RWPE2 (cell line): Measurements from ENCODE around the gene MICA.
"Not testable (repeated sequence)": the region's sequence is repeated elsewhere in the genome, so short reads cannot be mapped to it uniquely, and the experiment has no call there.

Experiments
- ATAC-seq: fragments of 200-7000 bp; cut with Tn5 transposase; 3 replicates; pipeline ENCODE4 v1.9.1; 2021; ENCODE audit warnings: low read depth
- DNase-seq: peaks from one replicate; pipeline ENCODE4 v3.0.0-alpha.2; 2020; ENCODE audit warnings: low spot score
- H3K27ac ChIP-seq: fragments of 450-650 bp; 2 replicates; pipeline ENCODE4 v1.5.1; 2017; ENCODE audit warnings: mild to moderate bottlenecking; ENCODE audit not compliant: poor library complexity, severe bottlenecking
- H3K27me3 ChIP-seq: fragments of 250-450 bp; sonication (Bioruptor Pico); 2 replicates; pipeline ENCODE4 v1.5.1; 2021; ENCODE audit warnings: mild to moderate bottlenecking, moderate library complexity; ENCODE audit not compliant: insufficient read depth, poor library complexity, severe bottlenecking
- H3K36me3 ChIP-seq: fragments of 250-450 bp; sonication (Bioruptor Pico); 2 replicates; pipeline ENCODE4 v1.5.1; 2020; ENCODE audit warnings: low read depth, mild to moderate bottlenecking, moderate library complexity
- H3K4me1 ChIP-seq: fragments of 250-450 bp; sonication (Bioruptor Pico); 2 replicates; pipeline ENCODE4 v1.5.1; 2021; ENCODE audit warnings: mild to moderate bottlenecking, moderate library complexity; ENCODE audit not compliant: insufficient read depth, poor library complexity, severe bottlenecking
- H3K4me3 ChIP-seq: fragments of 250-450 bp; sonication (Bioruptor Pico); 2 replicates; pipeline ENCODE4 v1.5.1; 2021; ENCODE audit warnings: mild to moderate bottlenecking, moderate library complexity; ENCODE audit not compliant: severe bottlenecking
- H3K9me3 ChIP-seq: fragments of 250-450 bp; sonication (Bioruptor Pico); 2 replicates; pipeline ENCODE4 v1.5.1; 2021; ENCODE audit warnings: mild to moderate bottlenecking, moderate library complexity; ENCODE audit not compliant: severe bottlenecking
- TF ChIP-seq, protein P1 (sequence below): fragments of 450-650 bp; IDR thresholded peaks from one replicate; pipeline ENCODE4 v1.5.1; 2017; ENCODE audit warnings: mild to moderate bottlenecking, moderate library complexity; ENCODE audit not compliant: poor library complexity, severe bottlenecking

The MICA gene

GRCh38 chr6:31393932-31394331 lies 9.5 kb upstream of the MICA start:
- no peaks in the 10 kb centered on the region for H3K36me3 ChIP-seq
- TF ChIP-seq, protein P1, sequence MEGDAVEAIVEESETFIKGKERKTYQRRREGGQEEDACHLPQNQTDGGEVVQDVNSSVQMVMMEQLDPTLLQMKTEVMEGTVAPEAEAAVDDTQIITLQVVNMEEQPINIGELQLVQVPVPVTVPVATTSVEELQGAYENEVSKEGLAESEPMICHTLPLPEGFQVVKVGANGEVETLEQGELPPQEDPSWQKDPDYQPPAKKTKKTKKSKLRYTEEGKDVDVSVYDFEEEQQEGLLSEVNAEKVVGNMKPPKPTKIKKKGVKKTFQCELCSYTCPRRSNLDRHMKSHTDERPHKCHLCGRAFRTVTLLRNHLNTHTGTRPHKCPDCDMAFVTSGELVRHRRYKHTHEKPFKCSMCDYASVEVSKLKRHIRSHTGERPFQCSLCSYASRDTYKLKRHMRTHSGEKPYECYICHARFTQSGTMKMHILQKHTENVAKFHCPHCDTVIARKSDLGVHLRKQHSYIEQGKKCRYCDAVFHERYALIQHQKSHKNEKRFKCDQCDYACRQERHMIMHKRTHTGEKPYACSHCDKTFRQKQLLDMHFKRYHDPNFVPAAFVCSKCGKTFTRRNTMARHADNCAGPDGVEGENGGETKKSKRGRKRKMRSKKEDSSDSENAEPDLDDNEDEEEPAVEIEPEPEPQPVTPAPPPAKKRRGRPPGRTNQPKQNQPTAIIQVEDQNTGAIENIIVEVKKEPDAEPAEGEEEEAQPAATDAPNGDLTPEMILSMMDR: no peak
- DNase-seq: no peak
- no peak overlapping the region for H3K4me3 ChIP-seq
- H3K27ac ChIP-seq: no peak overlapping the region
- H3K9me3 ChIP-seq: no peaks in the 10 kb centered on the region
- no peak for ATAC-seq
- H3K27me3 ChIP-seq: no peaks in the 10 kb centered on the region
- peaks cover 15% of the 10 kb centered on the region for H3K4me1 ChIP-seq

GRCh38 chr6:31394381-31394780 lies 9.0 kb upstream of the MICA start:
- Histone ChIP-seq H3K27me3 (no peaks in the 10 kb centered on the region), H3K36me3 (no peaks in the 10 kb centered on the region), H3K4me3 (no peak overlapping the region), H3K27ac (no peak overlapping the region), H3K4me1 (peaks cover 15% of the 10 kb centered on the region), H3K9me3 (no peaks in the 10 kb centered on the region)
- DNase-seq (no peak), ATAC-seq (no peak)
- TF ChIP-seq, protein P1: no peak

- H3K27me3 ChIP-seq: no peaks in the 10 kb centered on the region
- DNase-seq: no peak
- no peak overlapping the region for H3K4me3 ChIP-seq
- H3K36me3 ChIP-seq: no peaks in the 10 kb centered on the region
- no peak overlapping the region for H3K27ac ChIP-seq
- TF ChIP-seq, protein P1: no peak
- no peaks in the 10 kb centered on the region for H3K9me3 ChIP-seq
- no peak for ATAC-seq
- H3K4me1 ChIP-seq: peaks cover 15% of the 10 kb centered on the region
Observed at GRCh38 chr6:31395832-31396231, 7.6 kb upstream of the MICA start.

GRCh38 chr6:31396422-31397152 lies 6.8 kb upstream of the MICA start:
- TF ChIP-seq, protein P1: peak; percentile 83
- Histone ChIP-seq H3K4me1 (peaks cover 16% of the 10 kb centered on the region), H3K4me3 (no peak overlapping the region), H3K27me3 (no peaks in the 10 kb centered on the region), H3K9me3 (no peaks in the 10 kb centered on the region), H3K27ac (no peak overlapping the region), H3K36me3 (peaks cover under 1% of the 10 kb centered on the region; the same call in 1 of the 2 replicates)
- peak; percentile 49; the same call in 2 of the 3 replicates for ATAC-seq
- DNase-seq: no peak

DNA sequence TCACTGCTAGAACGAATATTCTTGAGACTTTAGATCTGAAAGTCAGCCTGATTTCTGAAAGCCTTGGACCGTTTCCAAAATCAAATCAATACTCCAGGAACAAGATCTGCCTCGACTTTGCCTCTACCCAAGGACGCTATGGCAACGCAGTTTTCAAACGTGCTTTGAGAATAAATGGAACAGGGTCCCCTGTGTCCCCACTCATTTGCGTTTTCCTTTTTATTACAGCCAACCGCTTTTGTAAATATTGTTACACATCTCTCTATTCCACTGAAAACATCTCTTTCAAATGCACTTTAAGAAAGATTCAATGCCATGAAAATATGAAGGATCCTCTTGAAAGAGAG lies 6.3 kb upstream of the MICA start:
- peaks cover 21% of the 10 kb centered on the region for H3K4me1 ChIP-seq
- ATAC-seq, H3K4me3 ChIP-seq, H3K27ac ChIP-seq, H3K9me3 ChIP-seq, H3K27me3 ChIP-seq, H3K36me3 ChIP-seq, DNase-seq: not testable (repeated sequence)
- TF ChIP-seq, protein P1: peak; percentile 60
